ENCODE data around the gene BRD3OS.

BRD3OS gene

GRCh38 chr9:133995012-133995896 lies 30.0 kb upstream of the BRD3OS start:
- no peak for DNase-seq
- H3K4me1 Mint-ChIP-seq = peaks cover 15% of the 10 kb centered on the region
- H3K27me3 Mint-ChIP-seq (ENCODE audit: low read depth, poor library complexity) = peaks cover 22% of the 10 kb centered on the region
- TF ChIP-seq, protein P1, sequence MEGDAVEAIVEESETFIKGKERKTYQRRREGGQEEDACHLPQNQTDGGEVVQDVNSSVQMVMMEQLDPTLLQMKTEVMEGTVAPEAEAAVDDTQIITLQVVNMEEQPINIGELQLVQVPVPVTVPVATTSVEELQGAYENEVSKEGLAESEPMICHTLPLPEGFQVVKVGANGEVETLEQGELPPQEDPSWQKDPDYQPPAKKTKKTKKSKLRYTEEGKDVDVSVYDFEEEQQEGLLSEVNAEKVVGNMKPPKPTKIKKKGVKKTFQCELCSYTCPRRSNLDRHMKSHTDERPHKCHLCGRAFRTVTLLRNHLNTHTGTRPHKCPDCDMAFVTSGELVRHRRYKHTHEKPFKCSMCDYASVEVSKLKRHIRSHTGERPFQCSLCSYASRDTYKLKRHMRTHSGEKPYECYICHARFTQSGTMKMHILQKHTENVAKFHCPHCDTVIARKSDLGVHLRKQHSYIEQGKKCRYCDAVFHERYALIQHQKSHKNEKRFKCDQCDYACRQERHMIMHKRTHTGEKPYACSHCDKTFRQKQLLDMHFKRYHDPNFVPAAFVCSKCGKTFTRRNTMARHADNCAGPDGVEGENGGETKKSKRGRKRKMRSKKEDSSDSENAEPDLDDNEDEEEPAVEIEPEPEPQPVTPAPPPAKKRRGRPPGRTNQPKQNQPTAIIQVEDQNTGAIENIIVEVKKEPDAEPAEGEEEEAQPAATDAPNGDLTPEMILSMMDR (IDR thresholded peaks at IDR 0.05) = no peak
- no peak overlapping the region for H3K27ac Mint-ChIP-seq
- H3K9me3 Mint-ChIP-seq = no peaks in the 10 kb centered on the region
- no peaks in the 10 kb centered on the region for H3K36me3 Mint-ChIP-seq (ENCODE audit: low read depth)
- no peak overlapping the region for H3K4me3 Mint-ChIP-seq

DNA sequence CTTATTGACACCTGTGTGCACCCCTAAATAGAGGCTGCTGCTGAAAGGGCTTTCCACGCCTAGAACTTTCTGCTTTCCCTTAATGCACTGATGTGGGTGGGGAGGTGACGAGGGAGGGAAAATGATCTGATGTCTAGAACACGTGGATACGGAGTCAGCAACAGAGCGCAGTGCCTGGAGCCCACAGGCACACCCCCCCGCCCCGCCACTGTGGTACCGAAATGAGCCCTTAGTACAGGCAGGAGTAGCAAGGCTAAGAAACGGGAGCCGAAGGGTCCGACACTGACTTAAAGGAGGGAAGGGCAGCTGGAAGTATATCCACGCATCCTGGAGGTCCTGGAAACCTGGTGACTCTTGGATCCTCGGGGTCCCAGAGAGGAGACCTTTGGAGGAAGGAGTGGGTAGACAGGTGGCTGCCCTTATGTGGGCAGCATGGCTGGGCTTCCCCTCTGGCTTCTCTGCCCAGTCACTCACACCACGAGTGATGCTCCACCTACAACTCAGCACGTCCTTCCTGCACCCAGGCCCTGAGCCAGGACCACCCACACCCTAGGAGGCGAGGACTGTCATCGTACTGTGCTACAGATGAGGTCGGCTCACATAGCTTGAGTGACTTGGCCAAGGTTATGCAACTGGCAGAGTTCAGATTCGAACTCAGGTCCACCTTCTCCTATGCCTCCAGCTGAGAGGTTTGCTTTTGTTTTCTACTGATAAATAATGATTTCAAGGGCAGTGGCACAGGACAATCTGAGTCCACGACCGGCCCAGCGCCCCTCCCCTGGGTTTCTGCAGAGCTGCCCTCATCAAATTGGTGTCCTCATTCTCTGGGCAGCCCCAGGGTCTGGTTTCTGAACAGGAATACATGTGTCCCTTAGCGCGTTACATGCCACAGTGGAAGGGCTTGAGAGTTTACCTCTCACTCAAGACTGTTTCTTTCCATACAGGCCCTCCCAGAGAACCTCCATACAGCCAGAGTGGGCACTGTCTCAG lies 28.5 kb upstream of the BRD3OS start:
- Mint-ChIP-seq H3K4me1 (peaks cover 7% of the 10 kb centered on the region), H3K27ac (no peak overlapping the region), H3K4me3 (no peak overlapping the region), H3K36me3 (ENCODE audit: low read depth) (no peaks in the 10 kb centered on the region), H3K27me3 (ENCODE audit: low read depth, poor library complexity) (peaks cover 29% of the 10 kb centered on the region), H3K9me3 (no peaks in the 10 kb centered on the region)
- DNase-seq = no peak
- TF ChIP-seq, protein P1 (IDR thresholded peaks at IDR 0.05) = no peak

GRCh38 chr9:133997584-133997983 lies 27.7 kb upstream of the BRD3OS start:
- no peaks in the 10 kb centered on the region for H3K9me3 Mint-ChIP-seq
- H3K27me3 Mint-ChIP-seq (ENCODE audit: low read depth, poor library complexity) = peaks cover 29% of the 10 kb centered on the region
- no peak for DNase-seq
- TF ChIP-seq, protein P1 (IDR thresholded peaks at IDR 0.05) = no peak
- no peak overlapping the region for H3K4me3 Mint-ChIP-seq
- H3K4me1 Mint-ChIP-seq = peaks cover 7% of the 10 kb centered on the region
- H3K27ac Mint-ChIP-seq = no peak overlapping the region
- H3K36me3 Mint-ChIP-seq (ENCODE audit: low read depth) = no peaks in the 10 kb centered on the region

GRCh38 chr9:133998915-133999595 lies 26.2 kb upstream of the BRD3OS start:
- no peaks in the 10 kb centered on the region for H3K36me3 Mint-ChIP-seq (ENCODE audit: low read depth)
- no peak overlapping the region for H3K27ac Mint-ChIP-seq
- H3K9me3 Mint-ChIP-seq = no peaks in the 10 kb centered on the region
- H3K4me1 Mint-ChIP-seq = peaks cover 6% of the 10 kb centered on the region
- no peak overlapping the region for H3K4me3 Mint-ChIP-seq
- DNase-seq = no peak
- peaks cover 29% of the 10 kb centered on the region for H3K27me3 Mint-ChIP-seq (ENCODE audit: low read depth, poor library complexity)
- TF ChIP-seq, protein P1 (IDR thresholded peaks at IDR 0.05) = no peak

DNA sequence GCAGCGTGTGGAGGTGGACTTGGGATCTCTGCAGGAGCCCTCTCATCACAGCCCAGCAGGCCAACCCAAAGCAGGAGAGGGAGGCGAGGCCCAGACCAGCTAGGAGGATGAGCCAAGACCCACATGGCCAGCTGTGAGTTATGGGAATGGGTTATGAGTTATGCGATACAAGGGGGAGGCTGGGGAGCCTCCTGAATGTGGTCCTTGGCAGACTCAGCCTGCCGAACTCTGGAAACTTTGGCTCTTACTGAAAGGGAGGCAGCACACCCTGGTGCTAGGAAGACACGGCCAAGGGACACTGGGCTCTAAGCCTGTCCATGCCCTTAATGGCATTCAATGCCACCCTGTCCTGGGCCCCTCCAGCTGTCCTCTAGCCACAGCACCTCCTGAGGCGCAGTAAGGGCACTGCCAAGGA lies 25.4 kb upstream of the BRD3OS start:
- no peak overlapping the region for H3K4me3 Mint-ChIP-seq
- no peak for DNase-seq
- H3K4me1 Mint-ChIP-seq = no peaks in the 10 kb centered on the region
- H3K27me3 Mint-ChIP-seq (ENCODE audit: low read depth, poor library complexity) = peaks cover 29% of the 10 kb centered on the region
- H3K27ac Mint-ChIP-seq = no peak overlapping the region
- no peaks in the 10 kb centered on the region for H3K36me3 Mint-ChIP-seq (ENCODE audit: low read depth)
- H3K9me3 Mint-ChIP-seq = no peaks in the 10 kb centered on the region
- TF ChIP-seq, protein P1 (IDR thresholded peaks at IDR 0.05) = no peak

All from nephron progenitor cell (in vitro differentiated cells).